ENCODE results near the gene GOLGA3. TPM values are rescaled to one million over a fixed set of nuclear protein-coding genes. Genes with fewer than 3 reads are reported as not detected.
A peak's percentile ranks its signal among the peaks of the same experiment; 100 is the strongest.
"Not testable (repeated sequence)": the region's sequence is repeated elsewhere in the genome, so short reads cannot be mapped to it uniquely, and the experiment has no call there.

The GOLGA3 gene
- total and polyA plus RNA-seq, 7 donors: 7.5 to 40.8 (median 30.5) TPM

GRCh38 chr12:132776816-132777568, 51.7 kb downstream of the GOLGA3 start:
- Histone ChIP-seq H3K9me3 (no peaks in the 10 kb centered on the region), H3K4me3 (no peak overlapping the region), H3K36me3 (ENCODE audit: insufficient read depth in 1 of 2, low read depth in 1 of 2) (peaks cover 18 to 86% of the 10 kb centered on the region in 2 donors), H3K27me3 (ENCODE audit: insufficient read depth in 3 of 3, low read length in 2 of 3) (no peaks in the 10 kb centered on the region), H3K4me1 (peaks cover 5% of the 10 kb centered on the region), H3K27ac (no peak overlapping the region)
- TF ChIP-seq CTCF (IDR thresholded peaks at IDR 0.05): no peak
- ATAC-seq: peak in 3 of 4 donors; percentile 28 to 46 (median 40)
- intact Hi-C loops (cut with DNase I): no loop called here
- WGBS, 3 donors: 56 to 71% (median 60%) methylated on average over 29 of the region's 29 CpGs
- DNase-seq: peak; percentile 45 to 85

- H3K4me1 ChIP-seq; intact Hi-C loops (cut with DNase I); H3K9me3 ChIP-seq; H3K27me3 ChIP-seq (ENCODE audit: insufficient read depth in 3 of 3, low read length in 2 of 3); DNase-seq; ATAC-seq; H3K4me3 ChIP-seq; H3K27ac ChIP-seq: not testable (repeated sequence)
- peaks cover 14 to 86% of the 10 kb centered on the region in 2 donors for H3K36me3 ChIP-seq (ENCODE audit: insufficient read depth in 1 of 2, low read depth in 1 of 2)
- 77 to 88% (median 78%) methylated on average over 8 to 12 of the region's 12 CpGs for WGBS, 3 donors
Observed at GRCh38 chr12:132776230-132776625, 52.4 kb downstream of the GOLGA3 start.

- ATAC-seq (peak; percentile 59 to 73 (median 62)), DNase-seq (no peak)
- peaks cover 5% of the 10 kb centered on the region for H3K4me1 ChIP-seq
- H3K36me3 ChIP-seq (ENCODE audit: insufficient read depth in 1 of 2, low read depth in 1 of 2): peaks cover 14 to 85% of the 10 kb centered on the region in 2 donors
- peak overlapping the region; percentile 9 for H3K27ac ChIP-seq
- intact Hi-C loops (cut with DNase I): no loop called here
- no peak overlapping the region for H3K4me3 ChIP-seq
- TF ChIP-seq CTCF (IDR thresholded peaks at IDR 0.05): no peak
- no peaks in the 10 kb centered on the region for H3K27me3 ChIP-seq (ENCODE audit: insufficient read depth in 3 of 3, low read length in 2 of 3)
- WGBS, 3 donors: 41 to 75% (median 54%) methylated on average over 23 to 24 of the region's 24 CpGs
- no peaks in the 10 kb centered on the region for H3K9me3 ChIP-seq
Observed at GRCh38 chr12:132775502-132776229, 53.0 kb downstream of the GOLGA3 start.

GRCh38 chr12:132774646-132775275, 53.9 kb downstream of the GOLGA3 start:
- WGBS, 3 donors: 72 to 78% (median 73%) methylated on average over 30 of the region's 30 CpGs

More at GRCh38 chr12:132774646-132775275, 53.9 kb downstream of the GOLGA3 start:
- no peaks in the 10 kb centered on the region for H3K9me3 ChIP-seq
- peak in 1 of 4 donors; percentile 24 for ATAC-seq
- H3K27me3 ChIP-seq (ENCODE audit: insufficient read depth in 3 of 3, low read length in 2 of 3): no peaks in the 10 kb centered on the region
- H3K4me3 ChIP-seq: no peak overlapping the region
- intact Hi-C loops (cut with DNase I): loop anchor here in 1 of 2 donors (5.0 kb wide), 1 partner anchor 33 kb away; no protein-coding TSS in a partner anchor
- peaks cover 14 to 85% of the 10 kb centered on the region in 2 donors for H3K36me3 ChIP-seq (ENCODE audit: insufficient read depth in 1 of 2, low read depth in 1 of 2)
- no peak overlapping the region for H3K27ac ChIP-seq
- peaks cover 5% of the 10 kb centered on the region for H3K4me1 ChIP-seq
- TF ChIP-seq CTCF (IDR thresholded peaks at IDR 0.05): no peak
- DNase-seq: no peak
